Ramos (cell line): ENCODE measurements around the gene GBX2.

Source experiments
- in situ Hi-C: fragments of 300-500 bp; cut with MboI; formaldehyde crosslinking; loops from one replicate; pipeline ENCODE4 v1.14.3; 2022; ENCODE audit warnings: low sequenced_read_pairs; ENCODE audit not compliant: unreplicated experiment

The GBX2 gene

DNA sequence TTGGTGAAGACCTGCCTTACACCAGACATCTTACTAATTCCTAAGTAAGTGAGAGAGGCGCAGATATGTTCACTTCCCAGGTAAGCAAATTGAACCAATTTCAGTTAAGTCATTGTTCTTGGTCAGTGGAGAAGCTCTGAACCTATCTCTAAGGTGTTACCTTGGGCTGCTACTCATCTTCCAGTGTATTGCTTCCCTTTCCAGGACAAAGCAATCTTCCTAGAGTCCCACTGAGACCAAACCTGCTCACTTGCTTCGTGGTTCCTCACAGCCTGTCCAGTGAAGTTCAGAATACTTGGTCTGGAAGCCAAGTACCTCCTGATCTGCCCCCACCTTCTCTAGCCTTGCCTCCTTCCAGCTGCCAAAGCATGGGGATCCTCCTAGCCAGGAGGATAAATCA lies 22.5 kb upstream of the GBX2 start:
- in situ Hi-C loops: no loop called here

DNA sequence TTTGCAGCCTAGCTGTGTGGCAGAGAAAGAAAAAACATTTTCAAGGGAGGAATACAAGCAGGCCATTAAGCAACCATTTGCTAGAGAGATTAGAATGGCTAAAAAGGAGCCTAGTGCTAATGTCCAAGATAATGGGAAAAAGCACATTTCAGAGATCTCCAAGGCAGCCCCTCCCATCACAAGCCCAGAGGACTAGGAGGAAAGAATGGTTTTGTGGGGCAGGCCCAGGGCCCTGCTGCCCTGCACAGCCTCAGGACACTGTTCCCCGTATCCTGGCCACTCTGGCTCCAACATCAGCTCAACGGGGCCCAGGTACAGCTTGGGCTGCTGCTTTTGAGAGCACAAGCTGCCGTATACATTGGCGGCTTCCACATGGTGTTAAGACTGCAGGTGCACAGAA lies 16.5 kb upstream of the GBX2 start:
- in situ Hi-C loops: loop anchor here (10.0 kb wide), 1 partner anchor 420 kb away; no protein-coding TSS in a partner anchor

DNA sequence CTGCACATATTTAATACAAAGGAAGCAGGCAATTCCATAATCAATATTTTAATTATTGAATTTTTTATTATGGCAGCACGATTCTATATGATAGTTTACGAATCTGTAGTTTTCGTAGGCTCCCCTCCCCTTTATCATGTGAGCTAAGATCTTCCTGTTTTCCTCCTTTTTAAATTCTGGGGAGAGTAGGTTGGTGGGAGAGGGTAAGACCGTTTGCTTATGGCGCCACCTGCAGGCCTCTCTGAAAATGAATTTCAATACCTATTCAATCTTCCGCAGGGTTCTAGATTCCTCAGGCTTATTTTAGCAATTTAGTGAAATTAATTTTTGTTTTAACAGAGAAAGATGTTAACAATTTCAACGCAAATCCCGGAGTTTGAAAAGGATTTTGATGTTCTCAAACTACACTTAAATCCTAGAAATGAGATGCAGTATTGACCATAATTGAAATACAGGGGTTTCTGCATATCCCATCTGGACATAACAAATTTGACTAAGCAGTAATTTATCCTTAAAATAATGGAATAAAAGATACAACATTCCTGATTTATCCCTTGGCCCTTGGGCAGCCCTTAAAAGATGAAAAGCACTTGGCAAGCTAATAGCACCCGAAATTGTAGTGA lies 12.8 kb upstream of the GBX2 start:
- in situ Hi-C loops: loop anchor here (10.0 kb wide), 1 partner anchor 416 kb away; no protein-coding TSS in a partner anchor

DNA sequence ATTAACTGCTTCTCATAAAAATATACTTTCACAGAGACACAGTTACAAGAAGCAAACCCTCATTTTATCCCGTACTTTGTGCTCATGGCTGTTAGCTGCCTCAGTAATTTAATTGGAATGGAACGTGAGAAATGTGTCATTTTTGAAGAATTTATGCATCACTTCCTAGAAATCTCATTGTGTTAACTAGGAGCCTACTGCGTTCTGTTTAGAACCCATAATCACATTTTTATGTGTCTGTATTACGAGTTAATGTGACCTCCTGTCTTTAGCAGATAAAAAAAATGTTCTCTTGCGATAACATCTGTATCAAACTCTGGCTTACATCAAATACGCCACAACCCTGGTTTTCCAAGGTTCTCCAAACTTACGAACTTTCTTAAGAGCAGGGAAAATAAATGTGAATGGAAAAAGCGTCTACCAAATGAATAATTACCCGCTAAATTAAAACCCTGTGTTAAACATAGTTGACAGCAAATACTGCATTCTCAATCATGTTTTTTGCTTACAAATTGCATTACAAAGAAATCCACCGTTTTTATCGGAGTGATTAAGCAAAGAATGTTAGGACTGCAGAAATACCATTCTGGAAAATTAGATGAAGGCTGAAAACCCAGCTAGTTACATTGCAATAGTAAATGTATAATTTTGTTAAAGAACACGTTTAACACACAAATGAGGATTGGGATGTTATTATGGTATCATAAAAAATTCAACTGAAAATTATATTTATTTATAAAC lies 12.1 kb upstream of the GBX2 start:
- in situ Hi-C loops: loop anchor here (10.0 kb wide), 1 partner anchor 415 kb away; no protein-coding TSS in a partner anchor

DNA sequence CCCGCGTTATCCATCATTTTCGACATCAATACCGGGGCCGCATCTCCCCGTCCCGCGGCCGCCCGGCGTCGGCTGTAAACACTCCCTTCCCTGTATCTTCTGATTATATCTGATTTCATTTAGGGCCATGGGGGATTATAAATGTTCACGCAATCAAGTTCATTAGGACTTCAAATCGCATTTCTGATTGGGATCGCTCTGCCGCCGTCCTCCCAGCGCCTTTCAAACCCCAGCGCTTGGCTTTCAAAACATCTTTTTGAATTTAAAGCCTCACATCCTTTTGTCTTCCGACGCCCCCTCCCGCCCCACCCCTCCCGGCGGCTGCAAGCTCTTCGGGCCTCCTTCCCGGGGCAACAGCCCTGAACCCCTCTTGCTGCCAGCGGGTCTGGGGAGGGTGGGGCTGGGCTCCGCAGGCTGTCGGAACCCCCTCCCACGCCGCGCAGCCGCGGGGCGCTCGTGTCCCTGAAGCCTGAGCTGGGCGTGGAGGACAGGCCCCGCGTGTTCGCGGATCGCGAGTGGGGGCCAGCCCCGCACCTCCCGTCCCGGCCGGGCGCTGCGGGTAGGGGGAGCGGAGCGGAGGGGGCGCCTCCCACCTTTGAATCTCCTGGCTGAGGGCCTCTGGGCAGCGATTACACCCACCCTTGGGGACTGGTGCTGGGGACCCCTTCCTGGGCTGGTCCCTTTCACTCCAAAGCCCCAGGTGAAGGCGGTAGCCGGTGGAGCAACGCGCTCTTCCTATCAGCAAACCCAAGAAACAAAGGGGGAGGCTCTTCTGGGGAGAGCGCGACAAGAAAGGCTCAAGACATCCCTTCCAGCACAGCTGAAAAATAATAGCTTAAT lies 11.3 kb upstream of the GBX2 start:
- in situ Hi-C loops: loop anchor here (10.0 kb wide), 1 partner anchor 415 kb away; no protein-coding TSS in a partner anchor

DNA sequence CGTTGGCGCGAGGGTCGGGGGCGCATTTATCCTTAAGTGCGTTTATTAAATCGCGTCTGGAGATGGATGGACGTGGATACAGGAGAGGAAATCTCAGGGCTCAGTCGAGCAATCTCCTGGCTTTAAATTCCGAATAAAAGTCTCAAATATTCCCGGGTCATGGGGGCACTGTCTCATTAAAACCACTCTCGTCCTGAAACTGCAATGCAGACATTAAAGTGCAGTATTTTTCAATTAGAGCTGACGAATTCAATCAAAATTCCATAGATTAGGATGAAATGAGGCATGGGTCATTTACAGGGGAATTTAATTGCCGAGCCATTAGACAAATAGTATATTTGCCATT lies 10.7 kb upstream of the GBX2 start:
- in situ Hi-C loops: no loop called here

DNA sequence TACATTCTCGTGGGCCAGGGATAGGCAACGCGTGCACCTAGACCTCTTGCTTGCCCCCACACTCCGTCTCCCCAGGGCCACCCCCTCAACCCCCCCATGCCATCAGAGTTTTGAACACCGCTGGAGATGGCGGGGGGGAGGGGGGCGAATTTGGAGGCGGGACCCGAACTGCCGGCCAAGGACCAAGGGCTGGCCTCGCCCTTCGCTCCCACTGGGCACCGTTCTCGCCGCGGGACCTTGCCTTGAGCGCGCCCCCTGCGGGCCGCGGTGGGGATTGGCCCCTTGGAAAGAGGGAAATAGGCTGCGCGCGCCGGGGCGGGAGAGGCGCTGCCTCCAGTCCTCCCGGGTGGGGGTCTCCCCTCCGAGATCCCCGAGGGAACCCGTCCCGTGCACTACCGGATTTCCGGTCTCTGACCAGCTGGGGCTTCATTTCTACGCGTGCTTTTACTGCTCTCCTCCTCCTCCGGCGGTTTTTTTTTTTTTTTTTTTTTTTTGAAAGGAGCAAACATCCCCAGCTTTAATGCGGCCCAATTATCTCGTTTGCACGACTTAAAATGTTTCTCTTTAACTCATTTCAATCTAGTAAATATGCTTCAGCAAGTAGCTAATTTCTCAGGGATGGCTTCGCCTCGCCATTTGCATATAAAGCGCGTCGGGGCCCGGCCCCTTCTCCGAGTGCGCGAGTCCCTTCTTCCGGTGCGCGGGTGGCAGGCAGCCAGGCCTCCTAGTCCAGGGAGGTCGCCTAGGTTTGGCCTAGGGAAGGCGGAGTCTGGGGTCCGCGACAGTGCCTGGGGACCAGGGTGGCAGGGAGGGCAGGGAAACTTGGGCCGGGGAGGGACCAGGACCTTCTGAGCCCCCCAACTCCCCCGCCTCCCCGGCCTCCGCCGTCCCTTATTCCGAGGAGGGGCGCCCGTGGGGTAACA lies 10.0 kb upstream of the GBX2 start:
- in situ Hi-C loops: no loop called here

DNA sequence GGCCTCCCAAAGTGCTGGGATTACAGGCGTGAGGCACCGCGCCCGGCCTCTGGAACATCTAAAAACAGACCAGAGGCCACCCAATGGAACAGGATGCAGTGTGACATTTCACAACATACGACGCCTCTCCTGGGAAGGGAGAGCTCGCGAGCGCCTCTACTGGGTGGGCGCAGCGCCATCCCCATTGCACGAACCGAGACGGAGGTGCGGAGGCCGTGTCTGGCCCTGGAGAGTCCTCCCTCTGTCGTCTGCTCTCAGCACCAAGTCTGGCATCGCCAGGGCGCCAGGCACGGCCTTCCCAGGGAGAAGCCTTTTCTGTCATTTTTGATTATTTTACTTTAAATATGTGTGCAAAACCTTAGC lies 9.4 kb upstream of the GBX2 start:
- in situ Hi-C loops: no loop called here

DNA sequence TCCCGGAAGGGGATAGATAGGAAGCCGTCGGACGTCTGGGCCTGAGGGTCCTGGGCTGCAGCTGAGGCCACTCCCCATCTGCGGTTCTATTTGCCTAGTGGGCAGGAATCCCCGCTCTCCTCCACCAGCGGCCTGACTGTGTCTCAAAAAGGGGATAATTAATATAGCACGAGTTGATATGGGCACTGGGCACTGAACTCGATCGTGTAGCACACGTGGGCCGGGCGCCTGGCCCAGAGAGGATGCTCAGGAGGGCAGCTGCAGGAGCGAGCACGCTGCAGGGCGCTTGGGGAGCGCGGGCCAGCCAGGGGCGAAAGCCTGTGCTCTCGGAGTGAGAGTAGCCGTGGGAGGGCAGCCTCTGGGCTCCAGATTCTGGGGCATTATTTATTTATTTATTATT lies 8.8 kb upstream of the GBX2 start:
- in situ Hi-C loops: no loop called here

DNA sequence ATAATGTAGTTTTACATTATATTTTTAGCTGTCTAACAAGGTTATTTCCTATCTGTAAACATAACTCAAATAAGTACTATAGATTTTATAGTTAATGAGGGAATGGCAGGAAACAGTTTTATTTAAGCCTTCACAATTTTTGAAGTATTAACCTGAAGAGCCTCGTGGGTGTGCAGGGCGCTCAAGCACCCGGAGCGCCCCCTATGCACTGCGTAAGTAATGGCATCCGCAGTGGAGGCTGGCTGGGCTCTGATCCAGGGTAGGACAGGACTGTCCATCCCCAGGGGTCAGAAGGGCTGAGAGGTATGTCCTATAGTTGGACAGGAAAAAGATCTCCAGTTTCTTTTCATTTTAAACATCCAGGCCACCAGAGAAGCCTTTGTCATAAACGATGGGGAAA lies 8.2 kb upstream of the GBX2 start:
- in situ Hi-C loops: no loop called here

DNA sequence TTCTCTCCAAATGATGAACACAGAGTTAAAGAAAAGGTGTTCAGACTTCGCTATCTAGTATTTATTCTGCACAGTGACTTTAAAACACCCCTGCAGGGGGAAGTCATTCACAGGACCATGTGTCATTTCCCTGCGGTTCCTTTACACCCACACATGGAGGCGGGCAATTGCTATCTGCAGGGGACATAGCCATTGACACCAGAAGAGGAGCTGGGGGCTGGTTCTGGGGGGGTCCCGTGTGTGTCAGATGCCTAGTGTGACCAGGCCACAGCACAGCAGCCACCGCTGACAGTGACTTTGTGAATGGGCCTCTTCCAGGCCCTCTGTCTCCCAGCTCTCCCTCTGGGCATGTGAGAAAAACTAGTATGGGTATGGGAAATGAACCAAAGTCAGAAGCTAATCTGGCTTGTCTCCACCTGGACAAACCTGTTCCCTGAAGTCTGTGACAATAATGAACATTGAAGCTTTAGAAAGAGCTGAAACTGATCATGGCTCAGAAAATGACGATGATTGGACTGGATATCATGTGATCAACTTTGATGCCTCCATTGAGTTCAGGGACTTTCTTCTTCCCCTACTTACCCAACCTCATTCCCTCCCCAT lies 7.5 kb upstream of the GBX2 start:
- in situ Hi-C loops: no loop called here

DNA sequence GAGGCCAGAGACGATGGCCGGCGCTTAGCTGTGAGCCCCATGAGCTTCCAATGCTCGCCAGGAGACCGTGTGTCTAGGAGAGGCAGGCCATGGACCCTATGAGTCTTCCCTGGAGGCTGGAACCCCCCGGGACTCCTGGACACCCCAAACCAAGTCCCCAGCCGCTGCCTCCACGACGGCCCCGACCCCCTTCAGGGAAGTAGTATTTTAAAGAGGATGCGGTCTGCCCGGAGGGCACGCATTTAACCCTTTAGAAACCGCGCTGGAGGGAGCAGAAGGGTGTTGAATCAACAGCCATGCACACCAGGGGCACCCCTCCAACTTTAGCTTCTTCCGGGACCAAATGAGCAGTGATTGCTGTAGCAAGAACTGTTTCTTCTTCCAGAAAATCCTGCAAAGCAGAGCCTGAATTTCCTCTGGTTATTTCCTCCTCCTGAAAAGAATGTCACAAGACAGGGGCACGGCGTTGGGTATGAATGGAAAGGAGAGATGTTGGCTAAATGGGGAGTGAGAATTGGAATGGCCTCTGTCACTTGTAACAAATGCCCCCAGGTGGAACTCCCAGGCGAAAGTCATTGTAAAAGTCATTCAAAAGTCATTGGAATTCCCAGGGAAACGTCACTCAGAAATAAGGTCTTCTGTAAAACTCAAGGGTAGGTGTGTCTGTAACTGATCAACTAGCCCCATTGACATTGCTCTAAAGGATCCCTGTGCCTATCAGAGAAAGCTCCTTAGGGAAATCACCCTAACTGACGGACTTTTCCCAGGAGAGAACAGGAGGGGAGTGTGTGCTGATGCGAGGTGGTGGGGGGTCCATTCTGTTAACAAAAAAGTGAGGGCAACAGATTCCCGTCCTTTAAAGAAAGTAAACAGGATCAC lies 5.8 kb upstream of the GBX2 start:
- in situ Hi-C loops: no loop called here

DNA sequence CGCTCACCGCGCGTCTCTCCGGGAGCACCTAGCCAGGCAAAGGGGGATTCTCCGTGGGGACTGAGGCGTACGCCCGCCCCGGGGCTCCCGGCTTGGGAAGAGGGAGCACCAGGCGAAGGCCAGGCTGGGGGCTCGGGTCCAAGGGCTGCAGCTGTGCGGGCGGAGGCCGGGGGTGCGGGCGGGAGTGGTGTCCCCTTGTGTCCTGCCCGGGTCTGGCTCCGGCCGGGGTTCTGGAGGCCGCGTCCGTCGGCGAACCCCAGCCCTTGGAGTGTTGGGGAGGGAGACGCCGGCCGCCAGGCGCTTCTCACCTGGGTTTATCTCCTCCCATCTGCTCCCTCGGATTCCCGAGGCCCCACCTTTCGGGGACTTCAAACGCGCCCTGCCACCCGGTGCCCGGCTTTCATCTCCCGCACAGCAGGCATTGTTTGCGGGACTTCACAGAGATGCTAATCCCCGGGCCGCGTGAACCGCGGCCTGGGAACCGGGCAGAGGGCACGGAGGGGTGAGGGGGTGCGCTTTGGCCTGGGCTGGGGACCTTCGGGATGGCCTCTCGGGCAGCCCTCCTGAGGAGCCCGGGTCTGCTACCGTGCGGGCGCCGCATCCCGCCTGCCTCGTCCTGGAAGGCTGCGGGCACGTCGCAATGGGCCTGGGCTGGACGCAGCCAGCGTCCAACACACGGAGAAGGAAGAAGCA lies 5.0 kb upstream of the GBX2 start:
- in situ Hi-C loops: no loop called here

DNA sequence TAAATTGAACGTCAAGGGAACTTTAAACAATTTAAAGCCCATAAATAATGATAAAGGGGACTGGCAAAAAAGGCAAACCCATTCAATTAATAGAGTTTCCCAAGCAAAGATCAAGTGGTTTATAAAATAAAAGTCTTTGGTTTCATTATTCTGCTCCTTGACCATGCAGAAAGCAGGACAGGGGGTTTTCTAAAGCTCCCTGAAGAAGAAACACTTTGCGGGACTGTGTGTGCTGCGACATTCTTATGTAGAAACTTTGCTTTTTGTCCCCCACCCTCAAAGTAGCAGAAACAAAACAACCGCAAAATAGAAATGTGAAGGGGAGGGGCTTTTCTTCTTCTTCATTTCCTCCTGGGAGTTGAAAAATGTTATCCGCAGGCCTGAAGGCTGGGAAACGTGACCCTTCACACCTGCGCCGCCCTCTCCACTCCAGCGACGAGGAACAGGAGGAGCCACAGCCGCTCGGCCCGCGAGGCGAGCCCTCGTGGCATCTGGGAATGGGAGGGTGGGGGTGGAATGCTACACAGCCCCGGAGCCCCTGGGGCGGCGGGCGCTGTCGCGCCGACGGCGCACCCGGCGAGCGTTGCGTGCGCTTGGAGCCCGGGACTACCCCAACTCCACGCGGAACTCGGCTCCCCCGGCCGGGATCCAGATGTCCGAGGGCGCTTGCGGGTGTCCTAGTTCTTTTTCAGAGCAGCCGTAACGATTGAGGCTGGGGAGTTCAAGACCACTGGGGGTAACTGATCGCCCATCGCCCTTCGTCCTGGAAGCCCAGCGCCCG lies 4.3 kb upstream of the GBX2 start:
- in situ Hi-C loops: no loop called here

DNA sequence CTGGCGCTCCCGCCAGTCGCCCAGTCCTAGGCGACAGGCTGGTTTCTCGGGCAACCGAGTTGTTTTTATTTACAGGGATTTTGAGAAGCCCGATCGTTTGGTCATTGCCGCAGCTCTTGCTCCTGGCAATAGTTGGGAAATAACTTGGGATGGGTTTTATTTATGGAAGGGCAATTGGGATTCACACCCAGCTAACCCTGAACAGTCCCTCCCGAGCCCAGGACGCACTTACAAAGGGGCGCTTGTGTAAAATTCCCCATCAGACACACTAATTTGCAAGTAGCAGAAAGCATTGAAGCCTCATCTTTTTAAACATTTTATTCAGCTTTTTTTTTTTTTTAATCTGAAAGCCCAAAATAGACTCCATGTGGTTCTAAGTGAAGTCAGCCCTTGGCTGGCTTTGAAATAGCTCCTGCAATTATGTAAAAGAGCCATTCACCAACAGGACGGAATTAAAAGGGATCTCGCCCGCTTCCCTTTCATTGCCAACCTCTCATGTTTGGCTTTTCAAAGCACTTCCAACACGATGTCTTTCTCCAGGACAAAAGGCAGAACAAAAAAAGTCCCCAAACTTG lies 3.6 kb upstream of the GBX2 start:
- in situ Hi-C loops: no loop called here

DNA sequence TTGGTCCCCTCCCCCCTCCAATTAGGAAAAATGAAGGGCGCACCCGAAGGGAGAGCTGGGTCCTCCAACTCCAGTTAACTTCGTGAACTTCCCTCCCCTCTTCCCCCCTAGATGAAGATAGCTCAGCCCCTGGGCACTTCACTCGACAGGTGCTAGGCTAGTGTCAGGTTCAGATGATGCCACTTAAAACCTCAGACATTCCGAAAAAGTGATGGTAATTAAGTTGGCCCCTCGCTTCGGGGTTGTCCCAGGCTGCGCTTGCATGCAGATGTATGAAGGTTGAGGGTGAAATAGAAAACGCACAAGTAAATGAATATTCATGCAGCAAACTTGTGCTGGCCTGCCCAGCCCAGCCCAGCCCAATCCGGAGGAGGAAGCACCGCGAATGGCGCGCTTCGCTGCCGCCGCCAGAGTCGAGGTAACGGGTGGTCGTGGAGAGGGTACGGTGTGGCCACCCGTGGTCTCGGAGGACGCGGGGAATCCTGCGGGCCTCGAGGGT lies 3.0 kb upstream of the GBX2 start:
- in situ Hi-C loops: no loop called here

DNA sequence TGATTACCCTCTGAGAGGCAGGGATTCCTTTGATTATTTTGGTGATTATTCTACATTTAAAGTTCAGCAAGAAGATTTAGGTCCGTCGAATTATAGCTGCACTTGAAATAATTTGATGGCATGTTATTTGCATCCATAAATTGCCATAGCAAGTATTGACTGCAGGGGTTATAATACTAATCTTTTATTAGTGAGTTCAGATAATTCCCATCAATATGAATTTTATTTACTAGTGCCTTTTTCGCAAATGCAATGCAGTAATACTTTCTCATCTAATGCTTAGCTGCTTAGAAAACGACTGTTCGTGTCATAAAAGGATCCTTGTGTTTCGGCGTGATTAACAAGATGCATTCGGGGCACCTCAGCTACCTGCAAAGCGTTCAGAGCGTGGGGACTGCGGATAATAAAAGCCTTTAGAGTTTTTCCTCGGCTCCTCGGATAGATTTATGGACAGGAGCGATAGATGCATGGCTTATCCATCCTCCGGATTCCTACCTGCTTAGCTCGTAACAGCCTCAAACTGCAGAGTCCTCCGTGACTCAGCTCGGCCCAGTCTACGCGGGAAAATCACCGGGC lies 2.5 kb upstream of the GBX2 start:
- in situ Hi-C loops: no loop called here
